ENCODE results near the gene SEMA6B.

- TF ChIP-seq, protein P1, sequence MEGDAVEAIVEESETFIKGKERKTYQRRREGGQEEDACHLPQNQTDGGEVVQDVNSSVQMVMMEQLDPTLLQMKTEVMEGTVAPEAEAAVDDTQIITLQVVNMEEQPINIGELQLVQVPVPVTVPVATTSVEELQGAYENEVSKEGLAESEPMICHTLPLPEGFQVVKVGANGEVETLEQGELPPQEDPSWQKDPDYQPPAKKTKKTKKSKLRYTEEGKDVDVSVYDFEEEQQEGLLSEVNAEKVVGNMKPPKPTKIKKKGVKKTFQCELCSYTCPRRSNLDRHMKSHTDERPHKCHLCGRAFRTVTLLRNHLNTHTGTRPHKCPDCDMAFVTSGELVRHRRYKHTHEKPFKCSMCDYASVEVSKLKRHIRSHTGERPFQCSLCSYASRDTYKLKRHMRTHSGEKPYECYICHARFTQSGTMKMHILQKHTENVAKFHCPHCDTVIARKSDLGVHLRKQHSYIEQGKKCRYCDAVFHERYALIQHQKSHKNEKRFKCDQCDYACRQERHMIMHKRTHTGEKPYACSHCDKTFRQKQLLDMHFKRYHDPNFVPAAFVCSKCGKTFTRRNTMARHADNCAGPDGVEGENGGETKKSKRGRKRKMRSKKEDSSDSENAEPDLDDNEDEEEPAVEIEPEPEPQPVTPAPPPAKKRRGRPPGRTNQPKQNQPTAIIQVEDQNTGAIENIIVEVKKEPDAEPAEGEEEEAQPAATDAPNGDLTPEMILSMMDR (IDR thresholded peaks at IDR 0.05): no peak
- TF ChIP-seq POLR2A (IDR thresholded peaks at IDR 0.05): no peak
Measured at GRCh38 chr19:4555657-4556561, 3.6 kb downstream of the SEMA6B start.

All from heart left ventricle (tissue), 13 donors.